Activated CD8-positive, alpha-beta memory T cell treated with anti-CD3 and anti-CD28 coated beads, Interleukin-2, amount 50 U/mL, for 24 hours (primary cell): ENCODE data around the gene TNN.

Experiments
- DNase-seq: peaks from one replicate; pipeline ENCODE4 v3.0.0-alpha.2; 2020; ENCODE audit errors: extremely low read depth

Gene TNN

DNA sequence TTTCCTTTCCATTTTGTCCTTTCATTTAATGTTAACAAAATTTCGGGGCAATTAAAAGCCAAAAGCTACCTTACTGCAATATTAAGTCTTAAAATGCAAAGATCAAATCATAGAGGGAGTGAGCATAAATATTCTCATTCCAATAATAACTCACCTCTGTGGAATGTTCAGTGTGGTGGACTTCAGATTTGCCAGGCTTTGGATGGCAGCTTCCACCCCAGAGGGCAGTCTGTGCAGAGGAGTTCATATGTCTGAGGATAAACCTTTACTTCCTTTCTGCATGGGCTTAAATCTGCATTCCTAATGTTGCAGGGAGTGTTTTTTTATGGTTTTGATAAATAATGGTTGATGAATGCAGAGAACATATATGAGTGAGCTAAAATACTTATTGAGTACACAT lies 108.6 kb downstream of the TNN start:
- no peak for DNase-seq

DNA sequence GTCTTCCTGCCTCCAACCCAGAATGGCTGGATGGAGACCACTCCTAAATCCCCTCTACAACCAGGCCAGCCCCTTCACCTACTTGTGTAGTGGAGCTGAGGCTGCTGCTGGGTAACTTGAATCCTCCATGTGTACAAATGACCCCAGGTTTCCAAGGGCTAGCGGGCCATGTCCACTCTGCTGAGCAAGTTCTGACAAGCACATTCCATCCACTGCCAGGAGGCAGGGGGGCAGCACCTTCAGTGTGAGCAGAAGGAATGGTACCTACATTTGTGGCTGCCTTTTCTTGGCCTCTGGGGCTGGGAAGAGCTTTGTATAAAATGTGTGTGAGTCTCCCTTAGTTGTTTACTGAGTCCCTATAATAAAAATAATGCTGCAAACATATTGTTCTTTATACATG lies 110.4 kb downstream of the TNN start:
- DNase-seq: no peak

DNA sequence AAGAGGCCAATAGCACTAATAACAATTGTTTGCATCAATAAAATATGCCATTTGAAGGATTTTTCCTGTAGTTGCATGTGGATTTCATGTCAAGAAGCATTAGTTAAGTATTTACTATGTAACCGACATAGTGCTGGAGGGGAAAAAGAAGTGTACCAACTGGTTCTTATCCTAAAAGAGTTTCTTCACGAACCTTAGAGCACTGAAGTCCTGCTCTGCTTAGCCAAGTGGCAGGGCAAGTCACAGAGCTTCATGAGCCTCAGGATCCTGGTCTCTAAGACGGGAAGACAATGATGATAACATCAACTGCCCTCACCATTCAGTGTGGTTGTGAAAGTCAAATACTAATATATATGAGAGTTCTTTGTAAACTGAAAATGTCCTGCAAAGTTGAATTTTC lies 110.8 kb downstream of the TNN start:
- no peak for DNase-seq

GRCh38 chr1:175179837-175180590 lies 112.4 kb downstream of the TNN start:
- no peak for DNase-seq

- DNase-seq: no peak
Observed at GRCh38 chr1:175182201-175182746, 114.6 kb downstream of the TNN start.

GRCh38 chr1:175183586-175183985 lies 116.0 kb downstream of the TNN start:
- no peak for DNase-seq

GRCh38 chr1:175185903-175186302 lies 118.3 kb downstream of the TNN start:
- no peak for DNase-seq

DNA sequence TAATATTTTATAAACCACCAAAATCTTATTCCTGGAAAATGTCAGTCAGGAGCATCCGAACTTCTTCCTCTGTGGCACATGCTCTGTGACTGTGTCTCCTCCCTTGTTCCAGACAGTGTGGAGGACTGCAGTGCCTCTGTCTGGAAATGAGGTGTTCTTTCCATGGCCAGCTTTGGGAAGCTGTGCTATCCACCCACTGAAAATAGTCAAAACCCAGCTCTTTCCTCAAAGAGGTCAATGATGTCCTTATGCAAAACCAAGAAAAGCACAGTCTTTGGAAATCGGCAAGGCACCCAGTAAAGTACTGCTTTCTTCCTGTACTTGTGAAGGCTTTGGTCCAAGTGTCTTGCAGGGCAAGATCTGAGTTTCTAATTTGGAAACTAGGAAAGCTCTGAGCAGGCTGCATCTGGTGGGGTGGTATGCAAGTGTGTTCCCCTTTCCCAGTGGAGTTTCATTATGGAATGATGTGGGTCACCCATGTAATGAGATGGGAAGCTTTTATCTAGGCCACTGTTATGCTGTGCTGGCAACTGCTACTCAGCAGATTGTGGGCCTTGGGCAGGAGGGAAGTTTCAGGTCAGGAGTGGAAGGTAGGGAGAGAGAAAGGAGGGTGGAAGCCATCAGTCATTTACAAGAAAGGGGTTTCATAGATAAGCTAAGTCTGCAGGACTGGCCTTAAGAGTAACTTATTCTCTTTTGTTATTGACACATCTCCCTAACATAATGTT lies 119.0 kb downstream of the TNN start:
- DNase-seq: no peak

DNA sequence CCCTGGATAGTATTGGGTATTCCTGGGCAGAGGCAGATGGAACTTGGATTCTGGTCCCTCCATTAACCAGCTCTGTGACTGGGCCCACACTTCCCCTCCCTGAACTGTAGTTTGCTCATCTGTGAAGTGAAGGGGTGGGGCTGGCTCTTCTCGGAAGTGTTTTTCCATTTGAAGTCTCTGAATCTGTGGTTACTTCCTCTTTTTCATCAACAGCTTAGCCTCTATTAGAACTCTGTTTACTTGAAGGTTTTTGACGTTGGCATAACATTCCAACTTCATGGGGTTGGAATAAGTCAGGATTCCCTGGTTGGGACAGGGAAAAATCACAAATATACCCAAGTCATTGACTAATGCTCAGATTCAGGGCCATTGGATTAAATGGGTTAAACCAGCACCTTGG lies 121.3 kb downstream of the TNN start:
- DNase-seq: peak; percentile 26

DNA sequence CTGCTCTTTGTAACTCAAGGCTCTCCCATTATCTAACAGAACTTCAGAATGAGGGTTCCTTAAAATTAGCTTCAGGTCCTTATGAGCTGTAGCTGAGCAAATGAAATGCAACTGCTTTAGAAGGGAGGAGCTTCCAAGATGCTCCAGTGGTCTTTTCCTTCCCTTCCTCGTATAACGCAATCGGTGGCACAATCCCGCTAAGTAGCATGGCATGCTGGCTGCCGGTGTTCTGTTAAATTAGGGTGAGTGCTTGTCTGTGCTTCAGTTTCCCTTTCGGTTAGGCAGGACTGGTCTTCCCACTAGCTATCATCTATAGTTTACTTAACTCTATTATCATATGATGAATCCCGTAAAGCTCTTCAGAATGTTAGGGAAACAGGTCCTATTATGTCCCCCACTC lies 124.0 kb downstream of the TNN start:
- DNase-seq: no peak

DNA sequence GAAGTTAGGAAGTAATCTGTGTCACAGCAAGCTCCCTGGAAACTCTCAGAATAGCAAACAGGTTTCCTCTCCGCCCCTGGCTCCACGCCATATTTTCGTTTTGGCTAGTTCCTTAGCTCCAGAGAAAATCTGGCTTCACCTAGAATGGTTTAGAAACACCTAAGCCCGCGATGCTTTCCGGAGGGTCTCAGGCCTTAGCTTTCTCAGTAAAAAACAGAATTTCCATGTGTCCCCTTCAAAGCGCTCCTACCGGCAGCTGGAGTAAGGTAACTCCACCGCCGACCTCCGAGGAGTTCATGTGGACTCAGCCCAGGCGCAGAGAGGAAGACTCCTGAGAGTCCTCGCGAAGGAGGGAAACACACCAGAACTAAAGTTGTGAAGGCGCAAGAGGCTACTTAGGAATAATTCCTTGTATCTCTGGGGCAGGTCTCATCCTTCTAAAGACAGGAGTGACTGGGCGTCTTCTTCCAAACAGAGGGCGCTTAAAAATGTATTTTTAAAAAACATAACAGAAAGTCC lies 124.5 kb downstream of the TNN start:
- no peak for DNase-seq

GRCh38 chr1:175192630-175193526 lies 125.2 kb downstream of the TNN start, which contains the start of gene KIAA0040:
KIAA0040 (minus strand) TSS chr1:175192776; CDS start chr1:175161013, 31,763 bp downstream.
- DNase-seq: no peak

- DNase-seq: no peak
Observed at GRCh38 chr1:175193527-175193910, 125.9 kb downstream of the TNN start.

DNA sequence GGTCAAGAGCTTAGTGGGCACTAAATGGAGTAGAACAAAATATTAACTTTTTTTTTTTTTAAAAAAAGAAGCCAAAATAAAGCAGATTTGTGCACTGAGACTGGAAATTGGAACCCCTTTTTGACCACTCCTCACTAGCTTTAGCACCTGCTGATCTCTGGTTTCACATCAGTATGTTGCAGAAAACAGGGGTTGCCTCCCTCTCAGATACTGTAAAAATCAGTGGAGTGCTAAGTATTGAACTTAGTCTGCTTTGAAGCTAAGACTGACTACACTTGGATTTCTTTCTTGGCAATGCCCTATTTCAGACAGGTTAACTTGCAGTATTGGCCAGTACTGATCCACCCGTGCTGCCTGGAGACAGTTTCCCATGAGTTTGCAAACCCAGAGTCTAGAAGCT lies 127.6 kb downstream of the TNN start:
- DNase-seq: no peak

GRCh38 chr1:175195798-175196197 lies 128.2 kb downstream of the TNN start:
- no peak for DNase-seq

DNA sequence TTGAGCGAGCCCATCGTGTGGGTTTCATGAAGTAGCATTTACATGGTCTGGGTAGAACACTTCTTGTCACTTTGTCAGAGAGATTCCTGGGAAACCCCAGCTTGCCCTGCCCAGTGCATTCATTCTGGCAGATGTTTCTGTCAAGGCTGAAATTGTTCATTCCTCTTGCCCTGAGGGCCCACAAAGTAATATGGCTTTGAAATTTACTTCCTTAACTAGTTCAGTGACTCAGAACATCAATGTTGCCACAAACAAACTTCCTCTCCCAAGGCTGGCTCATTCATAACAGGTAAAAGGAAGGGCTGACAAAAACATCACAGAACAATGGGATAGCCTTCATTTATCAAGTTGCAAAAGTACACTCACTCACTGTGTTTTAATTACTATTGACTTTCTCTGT lies 129.9 kb downstream of the TNN start:
- no peak for DNase-seq
